ENCODE measurements around the gene UBE3B.

DNA sequence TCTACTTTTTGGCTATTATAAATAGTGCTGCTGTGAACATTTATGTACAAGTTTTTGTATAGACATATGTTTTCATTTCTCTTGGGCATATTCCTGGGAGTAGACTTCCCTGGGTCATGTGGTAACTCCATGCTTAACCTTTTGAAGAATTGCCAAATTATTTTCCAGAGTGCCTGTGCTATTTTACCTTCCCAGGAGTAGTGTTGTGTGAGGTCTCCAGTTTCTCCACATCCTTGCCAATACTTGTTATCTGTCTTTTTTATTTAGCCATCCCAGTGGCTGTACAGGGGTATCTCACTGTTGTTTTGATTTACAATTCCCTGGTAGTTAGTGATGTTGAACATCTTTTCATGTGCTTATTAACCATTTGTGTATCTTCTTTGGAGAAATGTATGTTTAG, 18.9 kb downstream of the UBE3B start:
- TF ChIP-seq, protein P1, sequence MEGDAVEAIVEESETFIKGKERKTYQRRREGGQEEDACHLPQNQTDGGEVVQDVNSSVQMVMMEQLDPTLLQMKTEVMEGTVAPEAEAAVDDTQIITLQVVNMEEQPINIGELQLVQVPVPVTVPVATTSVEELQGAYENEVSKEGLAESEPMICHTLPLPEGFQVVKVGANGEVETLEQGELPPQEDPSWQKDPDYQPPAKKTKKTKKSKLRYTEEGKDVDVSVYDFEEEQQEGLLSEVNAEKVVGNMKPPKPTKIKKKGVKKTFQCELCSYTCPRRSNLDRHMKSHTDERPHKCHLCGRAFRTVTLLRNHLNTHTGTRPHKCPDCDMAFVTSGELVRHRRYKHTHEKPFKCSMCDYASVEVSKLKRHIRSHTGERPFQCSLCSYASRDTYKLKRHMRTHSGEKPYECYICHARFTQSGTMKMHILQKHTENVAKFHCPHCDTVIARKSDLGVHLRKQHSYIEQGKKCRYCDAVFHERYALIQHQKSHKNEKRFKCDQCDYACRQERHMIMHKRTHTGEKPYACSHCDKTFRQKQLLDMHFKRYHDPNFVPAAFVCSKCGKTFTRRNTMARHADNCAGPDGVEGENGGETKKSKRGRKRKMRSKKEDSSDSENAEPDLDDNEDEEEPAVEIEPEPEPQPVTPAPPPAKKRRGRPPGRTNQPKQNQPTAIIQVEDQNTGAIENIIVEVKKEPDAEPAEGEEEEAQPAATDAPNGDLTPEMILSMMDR (IDR thresholded peaks at IDR 0.05), result no peak
- TF ChIP-seq POLR2A (IDR thresholded peaks at IDR 0.05; ENCODE audit: low read depth), result no peak
